A549 (cell line): Measurements from ENCODE around the gene GBE1. TPM values are rescaled to one million over a fixed set of nuclear protein-coding genes. Genes with fewer than 3 reads are reported as not detected.

ENCODE experiments used
- ATAC-seq, 2 experiments: fragments of 200-7000 bp in 1 of 2; fragments of >200 bp in 1 of 2; cut with Nextera tagmentation in 1 of 2; cut with Tn5 transposase in 1 of 2; 3 replicates each; pipeline versions ENCODE4 v1.8.0 to v1.9.1; 2018 to 2020; ENCODE audit warnings: mild to moderate bottlenecking in 1 of 2, moderate library complexity in 1 of 2
- CTCF ChIA-PET: fragments of 300-600 bp; sonication (Branson Sonifier 250); formaldehyde crosslinking; extraction: SDS; loops from one replicate; lab custom pipeline; 2021; ENCODE audit warnings: antibody characterized with exemption, inconsistent platforms; lab: Yijun Ruan, JAX
- POLR2A ChIA-PET: fragments of 350-600 bp; formaldehyde crosslinking; extraction: SDS; loops from one replicate; lab custom pipeline; 2021; ENCODE audit warnings: antibody characterized with exemption, inconsistent platforms; lab: Yijun Ruan, JAX
- DNase-seq, 2 experiments: peaks; one replicate each; pipeline versions ENCODE4 v3.0.0 to v3.0.0-alpha.2; 2011 to 2016; ENCODE audit warnings: low read depth in 1 of 2, low spot score in 1 of 2
- FAIRE-seq: peaks from 2 replicates; lab custom pipeline; 2011; peaks lifted over from hg19 to GRCh38; lab: Jason Lieb, UNC
- H3K27ac ChIP-seq, 2 experiments: fragments of >200 bp; sonication (Bioruptor Twin); formaldehyde crosslinking; 3 replicates each; pipeline ENCODE4 v1.5.1; 2016 to 2017
- H3K4me1 ChIP-seq: fragments of >200 bp; sonication (Bioruptor Twin); formaldehyde crosslinking; 3 replicates; pipeline ENCODE4 v1.6.1; 2016
- H3K4me2 ChIP-seq: fragments of >200 bp; sonication (Bioruptor Twin); formaldehyde crosslinking; 3 replicates; pipeline ENCODE4 v1.6.1; 2016
- H3K4me3 ChIP-seq: fragments of >200 bp; sonication (Bioruptor Twin); formaldehyde crosslinking; 3 replicates; pipeline ENCODE4 v1.5.1; 2016
- H3K9me3 ChIP-seq: fragments of >200 bp; sonication (Bioruptor Twin); formaldehyde crosslinking; 3 replicates; pipeline ENCODE4 v1.6.1; 2016
- BHLHE40 ChIP-seq: IDR thresholded peaks from 2 replicates; pipeline ENCODE4 v1.6.1; 2012; ENCODE audit warnings: low read depth, low read length, inconsistent platforms
- CHD2 ChIP-seq: fragments of 150-350 bp; IDR thresholded peaks from 2 replicates; pipeline ENCODE4 v1.6.1; 2014; ENCODE audit warnings: low read length; ENCODE audit not compliant: partially characterized antibody
- E2F6 ChIP-seq: IDR thresholded peaks from 2 replicates; pipeline ENCODE4 v1.6.1; 2012; ENCODE audit warnings: low read depth, borderline replicate concordance
- EHF ChIP-seq: fragments of 250-450 bp; sonication (Bioruptor Pico); IDR thresholded peaks from 2 replicates; pipeline ENCODE4 v1.5.0; 2020; ENCODE audit warnings: mild to moderate bottlenecking
- EHMT2 ChIP-seq: fragments of 200-600 bp; sonication (generic); IDR thresholded peaks from 2 replicates; pipeline ENCODE4 v1.6.1; 2016; ENCODE audit warnings: antibody characterized with exemption, low read depth, mild to moderate bottlenecking, moderate library complexity
- FOSL2 ChIP-seq, 2 experiments: fragments of 450-650 bp in 1 of 2; fragments of >200 bp in 1 of 2; sonication (Bioruptor Twin) in 1 of 2; formaldehyde crosslinking; IDR thresholded peaks; 2 replicates each; pipeline versions ENCODE4 v1.5.0 to v1.6.1; 2016 to 2020; ENCODE audit warnings: mild to moderate bottlenecking in 1 of 2, moderate library complexity in 1 of 2
- FOXS1 ChIP-seq: fragments of 250-450 bp; sonication (Bioruptor Pico); IDR thresholded peaks from 2 replicates; pipeline ENCODE4 v1.5.0; 2020; ENCODE audit warnings: mild to moderate bottlenecking, moderate library complexity
- HDAC2 ChIP-seq: fragments of 200-600 bp; sonication (generic); IDR thresholded peaks from 2 replicates; pipeline ENCODE4 v1.6.1; 2016
- HES2 ChIP-seq: fragments of >200 bp; sonication (Bioruptor Twin); formaldehyde crosslinking; IDR thresholded peaks from 2 replicates; pipeline ENCODE4 v1.6.1; 2016
- HMGXB4 ChIP-seq: fragments of 250-450 bp; sonication (Bioruptor Pico); IDR thresholded peaks from 2 replicates; pipeline ENCODE4 v1.5.0; 2021; ENCODE audit warnings: mild to moderate bottlenecking, moderate library complexity, borderline replicate concordance
- HOXA7 ChIP-seq: fragments of 250-450 bp; sonication (Bioruptor Pico); IDR thresholded peaks from 2 replicates; pipeline ENCODE4 v1.5.0; 2020; ENCODE audit warnings: mild to moderate bottlenecking, moderate library complexity
- JUNB ChIP-seq: fragments of >200 bp; sonication (Bioruptor Twin); formaldehyde crosslinking; IDR thresholded peaks from 2 replicates; pipeline ENCODE4 v1.6.1; 2016
- KDM5A ChIP-seq: fragments of 200-600 bp; sonication (generic); IDR thresholded peaks from 2 replicates; pipeline ENCODE4 v1.6.1; 2016; ENCODE audit warnings: antibody characterized with exemption, mild to moderate bottlenecking
- MAFK ChIP-seq: fragments of 450-650 bp; IDR thresholded peaks from 2 replicates; pipeline ENCODE4 v1.6.1; 2014; ENCODE audit not compliant: partially characterized antibody
- MAX ChIP-seq: IDR thresholded peaks from 2 replicates; pipeline ENCODE4 v1.6.1; 2012
- NFE2L2 ChIP-seq: fragments of 150-350 bp; conservative IDR thresholded peaks from 2 replicates; pipeline ENCODE4 v1.6.1; 2014; ENCODE audit warnings: low read length
- PBX3 ChIP-seq: IDR thresholded peaks from 2 replicates; pipeline ENCODE4 v1.6.1; 2012
- POLR2A ChIP-seq: IDR thresholded peaks from 2 replicates; pipeline ENCODE4 v1.6.1; 2012; ENCODE audit warnings: mild to moderate bottlenecking, low read length
- ZC3H11A ChIP-seq: fragments of 450-650 bp; IDR thresholded peaks from 2 replicates; pipeline ENCODE4 v1.6.1; 2014; ENCODE audit warnings: antibody characterized with exemption, mild to moderate bottlenecking
- ZNF302 ChIP-seq: fragments of 250-450 bp; sonication (Bioruptor Pico); IDR thresholded peaks from 2 replicates; pipeline ENCODE4 v1.9.0; 2021; ENCODE audit warnings: inconsistent platforms, mild to moderate bottlenecking, moderate library complexity
- ZSCAN20 ChIP-seq: fragments of 250-450 bp; sonication (Bioruptor Pico); IDR thresholded peaks from 2 replicates; pipeline ENCODE4 v1.8.0; 2022; ENCODE audit warnings: mild to moderate bottlenecking, moderate library complexity
- WGBS: methylation state at CpG from one replicate; pipeline ENCODE4 v1.1.6; 2017; ENCODE audit errors: missing lambda C conversion rate; 5-methylcytosine and 5-hydroxymethylcytosine counted together
- polyA plus RNA-seq, 4 experiments: library from polyadenylated mRNA; depleted of rRNA in 3 of 4; stranded (reverse); fragments of >200 nt; fragmentation: RNase III in 1 of 4; extraction: RNeasy Plus Mini Kit Qiagen cat#74134 plus additional on column Dnase treatment in 1 of 4; gene quantifications; 2 replicates in 3 of 4; 3 replicates in 1 of 4; pipeline ENCODE4 v1.2.3, GENCODE V29; 2011 to 2017

GBE1 gene
- polyA plus RNA-seq, 2 of the 4 experiments (the other 2 are of a cell fraction), result 39.5 to 55.0 TPM

GRCh38 chr3:81788044-81788443 lies 26.6 kb upstream of the GBE1 start:
- Histone ChIP-seq H3K4me3 (no peak overlapping the region), H3K4me2 (no peak overlapping the region), H3K9me3 (no peaks in the 10 kb centered on the region), H3K4me1 (no peaks in the 10 kb centered on the region), H3K27ac (no peak overlapping the region)
- FAIRE-seq (no peak), DNase-seq (no peak), ATAC-seq (no peak)
- TF ChIP-seq JUNB (no peak), HDAC2 (no peak), CHD2 (no peak), EHMT2 (no peak), KDM5A (no peak), FOSL2 (IDR thresholded peaks at IDR 0.05) (no peak), FOSL2 (CRISPR knock-in tag; IDR thresholded peaks at IDR 0.05) (no peak), E2F6 (no peak), NFE2L2 (no peak), HOXA7 (CRISPR knock-in tag) (no peak), MAFK (no peak), PBX3 (no peak), MAX (no peak), BHLHE40 (no peak), HMGXB4 (CRISPR knock-in tag) (no peak), EHF (CRISPR knock-in tag) (no peak)
- ChIA-PET POLR2A (no interaction called here), CTCF (interaction anchor here (1.6 kb wide), 1 partner anchor 17 kb away, joined by 3 read pairs; no protein-coding TSS in a partner anchor)
- WGBS, result 63% methylated on average over 2 of the region's 2 CpGs

GRCh38 chr3:81782585-81782984 lies 21.1 kb upstream of the GBE1 start:
- ChIA-PET POLR2A (no interaction called here), CTCF (no interaction called here)
- 3% methylated on average over 3 of the region's 3 CpGs for WGBS
- TF ChIP-seq HES2, result no peak
- TF ChIP-seq ZNF302 (CRISPR knock-in tag), result no peak
- no peak for TF ChIP-seq HOXA7 (CRISPR knock-in tag)
- no peak for TF ChIP-seq POLR2A
- no peak for TF ChIP-seq FOXS1
- no peak for TF ChIP-seq E2F6
- no peak for TF ChIP-seq ZSCAN20 (CRISPR knock-in tag)
- TF ChIP-seq ZC3H11A, result no peak
- no peak overlapping the region for H3K4me3 ChIP-seq
- no peak overlapping the region for H3K4me2 ChIP-seq
- no peak overlapping the region for H3K27ac ChIP-seq
- no peak for ATAC-seq
- no peak for FAIRE-seq
- no peaks in the 10 kb centered on the region for H3K4me1 ChIP-seq
- H3K9me3 ChIP-seq, result peaks cover 3% of the 10 kb centered on the region; the same call in 1 of the 3 replicates
- no peak for DNase-seq
